ENCODE measurements around the gene PRKD1.

DNA sequence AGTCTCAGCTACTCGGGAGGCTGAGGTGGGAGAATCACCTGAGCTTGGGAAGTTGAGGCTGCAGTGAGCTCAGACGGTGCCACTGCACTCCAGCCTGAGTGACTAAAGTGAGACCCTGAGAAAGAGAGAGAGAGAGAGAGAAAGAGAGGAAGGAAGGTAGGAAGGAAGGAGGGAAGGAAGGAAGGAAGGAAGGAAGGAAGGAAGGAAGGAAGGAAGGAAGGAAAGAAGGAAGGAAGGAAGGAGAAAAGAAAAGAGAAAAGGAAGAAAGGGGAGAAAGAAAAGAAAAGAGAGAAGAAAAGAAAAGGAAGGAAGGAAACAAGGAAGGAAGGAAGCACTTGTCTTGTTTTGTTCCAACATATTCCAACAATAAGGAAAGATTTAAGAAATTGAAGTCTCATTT, 7.8 kb downstream of the PRKD1 start:
- TF ChIP-seq CTCF (IDR thresholded peaks at IDR 0.05), result no peak
- TF ChIP-seq POLR2A (IDR thresholded peaks at IDR 0.05), result no peak
- no peak for TF ChIP-seq EP300 (IDR thresholded peaks at IDR 0.05)

Data from tibial nerve (tissue), 4 donors.